Measurements from ENCODE around the gene HRH4. TPM values are rescaled to one million over a fixed set of nuclear protein-coding genes. Genes with fewer than 3 reads are reported as not detected.

HRH4 gene
- total RNA-seq (0.26 TPM), polyA plus RNA-seq (0.05 TPM)

DNA sequence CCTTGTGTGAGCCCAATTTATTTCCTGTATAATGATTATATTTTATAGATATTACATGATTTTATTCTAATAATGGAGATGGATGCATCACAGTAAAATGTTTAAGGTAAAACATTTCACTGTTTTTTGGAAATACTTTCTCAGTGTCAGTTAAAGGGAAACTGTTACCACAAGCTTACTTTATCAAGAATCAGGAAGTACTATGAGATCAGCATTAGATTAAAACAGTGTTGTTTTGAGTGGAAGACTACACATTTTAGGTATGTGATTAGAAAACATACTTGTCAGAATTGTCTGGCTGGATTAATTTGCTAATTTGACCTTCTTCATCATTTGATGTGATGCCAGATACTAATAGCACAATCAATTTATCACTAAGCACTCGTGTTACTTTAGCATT, at the start of gene HRH4:
HRH4 (plus strand) TSS at position 250 of the 400 bp plus-strand sequence; CDS start at position 342, 92 bp downstream.
- WGBS: 69% methylated on average over 1 of the region's 1 CpG

GRCh38 chr18:24413148-24413547, 47.3 kb upstream of the HRH4 start:
- no peak overlapping the region for H3K4me3 ChIP-seq (ENCODE audit: low read depth, low read length)
- H3K36me3 ChIP-seq (ENCODE audit: insufficient read depth): no peaks in the 10 kb centered on the region
- H3K27ac ChIP-seq (ENCODE audit: low read depth): no peak overlapping the region
- no peaks in the 10 kb centered on the region for H3K4me1 ChIP-seq (ENCODE audit: insufficient read depth)
- DNase-seq (ENCODE audit: extremely low spot score): no peak
- WGBS: 67% methylated on average over 2 of the region's 2 CpGs

More for the DNA sequence above, at the start of gene HRH4:
- Histone ChIP-seq H3K27ac (ENCODE audit: low read depth) (no peak within 1 kb of the TSS), H3K36me3 (ENCODE audit: insufficient read depth) (no peaks in the 10 kb centered on the region), H3K4me1 (ENCODE audit: insufficient read depth) (no peaks in the 10 kb centered on the region), H3K4me3 (ENCODE audit: low read depth, low read length) (no peak within 1 kb of the TSS)
- no peak for DNase-seq (ENCODE audit: extremely low spot score)

DNA sequence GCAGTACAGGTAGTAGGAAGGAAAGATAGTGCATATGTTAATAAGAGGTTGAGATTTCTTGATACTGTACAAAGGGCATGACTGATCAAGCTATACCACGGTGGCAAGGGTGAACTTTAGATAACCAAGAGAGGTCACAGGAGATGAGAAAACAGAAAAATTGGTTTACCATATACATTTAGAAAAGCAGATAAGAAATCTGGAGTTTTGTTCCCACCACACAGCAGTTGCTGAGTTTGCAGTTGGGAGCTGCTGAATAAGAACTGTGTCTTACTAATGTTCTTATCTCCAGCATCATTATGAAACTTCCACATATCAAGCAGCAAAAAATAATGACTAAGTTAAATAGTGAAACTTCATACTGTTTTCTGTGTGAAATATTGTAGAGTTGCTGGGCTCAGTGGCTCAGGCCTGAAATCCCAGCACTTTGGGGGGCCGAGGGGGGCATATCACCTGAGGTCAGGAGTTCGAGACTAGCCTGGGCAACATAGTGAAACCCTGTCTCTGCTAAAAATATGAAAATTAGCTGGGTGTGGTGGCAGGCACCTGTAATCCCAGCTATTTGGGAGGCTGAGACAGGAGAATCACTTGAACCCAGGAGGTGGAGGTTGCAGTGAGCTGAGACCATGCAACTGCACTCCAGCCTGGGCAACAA, 46.0 kb upstream of the HRH4 start:
- no peaks in the 10 kb centered on the region for H3K36me3 ChIP-seq (ENCODE audit: insufficient read depth)
- no peak for DNase-seq (ENCODE audit: extremely low spot score)
- H3K4me3 ChIP-seq (ENCODE audit: low read depth, low read length): no peak overlapping the region
- no peak overlapping the region for H3K27ac ChIP-seq (ENCODE audit: low read depth)
- 86% methylated on average over 3 of the region's 3 CpGs for WGBS
- H3K4me1 ChIP-seq (ENCODE audit: insufficient read depth): no peaks in the 10 kb centered on the region

DNA sequence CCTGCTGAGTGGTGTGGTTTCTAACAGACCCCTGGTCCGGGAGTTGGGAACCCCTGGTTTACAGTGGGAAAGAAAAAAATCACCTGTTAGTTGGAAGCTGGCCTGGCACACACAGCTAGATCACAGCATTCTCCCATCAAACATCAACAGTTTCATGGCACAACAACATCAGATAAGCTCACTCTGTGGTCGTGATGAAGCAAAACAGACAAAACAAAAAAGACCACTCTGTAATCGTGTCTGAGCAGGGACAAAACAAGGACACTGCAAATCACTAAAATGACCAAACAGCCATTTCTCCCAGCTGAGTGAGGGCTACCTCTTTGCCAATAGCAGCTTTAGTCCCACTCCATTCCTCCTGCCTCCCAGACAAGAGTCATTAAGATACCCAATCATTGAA, 43.0 kb upstream of the HRH4 start:
- DNase-seq (ENCODE audit: extremely low spot score): no peak
- WGBS: 17% methylated on average over 3 of the region's 3 CpGs
- no peak overlapping the region for H3K4me3 ChIP-seq (ENCODE audit: low read depth, low read length)
- no peak overlapping the region for H3K27ac ChIP-seq (ENCODE audit: low read depth)
- no peaks in the 10 kb centered on the region for H3K36me3 ChIP-seq (ENCODE audit: insufficient read depth)
- H3K4me1 ChIP-seq (ENCODE audit: insufficient read depth): no peaks in the 10 kb centered on the region

GRCh38 chr18:24420551-24420950, 39.9 kb upstream of the HRH4 start:
- 86% methylated on average over 4 of the region's 4 CpGs for WGBS
- DNase-seq (ENCODE audit: extremely low spot score): no peak
- Histone ChIP-seq H3K36me3 (ENCODE audit: insufficient read depth) (no peaks in the 10 kb centered on the region), H3K27ac (ENCODE audit: low read depth) (no peak overlapping the region), H3K4me3 (ENCODE audit: low read depth, low read length) (no peak overlapping the region), H3K4me1 (ENCODE audit: insufficient read depth) (no peaks in the 10 kb centered on the region)

- H3K4me3 ChIP-seq (ENCODE audit: low read depth, low read length): no peak overlapping the region
- no peak for DNase-seq (ENCODE audit: extremely low spot score)
- 77% methylated on average over 1 of the region's 1 CpG for WGBS
- no peak overlapping the region for H3K27ac ChIP-seq (ENCODE audit: low read depth)
- H3K36me3 ChIP-seq (ENCODE audit: insufficient read depth): no peaks in the 10 kb centered on the region
- H3K4me1 ChIP-seq (ENCODE audit: insufficient read depth): no peaks in the 10 kb centered on the region
Measured at GRCh38 chr18:24421831-24422230, 38.6 kb upstream of the HRH4 start.

DNA sequence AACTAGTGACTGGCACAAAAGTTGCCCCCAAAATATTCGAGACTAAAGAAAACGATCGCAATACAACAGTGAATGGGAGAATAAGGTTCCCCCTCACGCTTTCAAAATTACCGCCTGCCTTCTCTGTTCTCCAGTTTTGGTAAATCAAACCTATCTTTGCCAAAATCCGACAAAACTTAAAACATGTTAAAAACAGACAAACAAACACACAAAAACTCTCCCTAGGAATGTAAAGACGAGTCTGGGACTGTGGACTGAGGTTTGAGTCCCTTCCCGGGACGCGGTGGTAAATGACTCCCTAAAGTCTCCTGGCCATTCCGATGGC, 34.4 kb upstream of the HRH4 start:
- Histone ChIP-seq H3K4me3 (ENCODE audit: low read depth, low read length) (peak overlapping the region; percentile 92), H3K27ac (ENCODE audit: low read depth) (peak overlapping the region; percentile 53), H3K4me1 (ENCODE audit: insufficient read depth) (no peaks in the 10 kb centered on the region), H3K36me3 (ENCODE audit: insufficient read depth) (no peaks in the 10 kb centered on the region)
- DNase-seq (ENCODE audit: extremely low spot score): no peak
- WGBS: 34% methylated on average over 11 of the region's 11 CpGs

DNA sequence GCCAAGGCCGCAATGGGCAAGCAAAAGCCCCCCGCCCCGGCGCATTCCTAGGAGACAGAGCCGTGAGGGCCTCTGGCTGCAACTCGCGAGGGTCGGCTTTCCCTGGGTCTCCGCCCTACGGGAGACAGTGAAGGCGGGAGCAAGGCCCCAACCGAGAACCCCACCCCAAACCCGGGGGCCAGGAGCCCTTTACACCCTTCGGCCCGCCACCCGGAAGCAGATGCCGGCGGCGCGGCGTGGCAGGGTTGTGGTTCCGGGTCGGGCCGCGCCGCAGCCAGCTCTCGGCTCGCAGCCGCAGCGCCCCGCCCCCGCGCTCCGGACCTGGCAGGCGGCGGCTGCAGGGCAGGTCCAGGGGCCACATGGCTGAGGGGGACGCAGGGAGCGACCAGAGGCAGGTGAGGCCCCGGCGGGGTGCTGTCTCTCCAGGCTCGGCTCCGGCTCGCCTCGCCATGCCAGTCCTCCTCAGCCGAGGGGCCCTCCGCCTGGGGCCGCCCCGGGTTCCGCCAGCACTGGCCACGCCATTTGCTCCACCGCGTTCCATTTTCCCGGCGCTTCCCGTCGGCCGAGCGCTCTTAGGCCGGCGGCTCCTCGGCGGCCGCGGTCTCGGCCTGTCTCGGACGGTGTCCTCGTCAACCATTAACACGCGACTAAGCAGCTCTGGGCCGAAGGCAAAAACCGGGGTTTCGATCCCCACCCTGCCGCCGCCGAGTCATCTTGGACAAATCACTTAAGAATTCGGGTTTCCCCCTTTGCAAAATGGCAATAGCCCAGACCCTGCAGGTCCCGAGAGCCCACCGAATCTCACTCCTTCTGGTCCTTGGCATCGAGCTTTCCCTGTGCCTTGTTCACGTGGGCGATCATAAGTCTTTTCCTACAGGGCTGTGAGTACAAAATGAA, 33.8 kb upstream of the HRH4 start, which contains the start of gene IMPACT:
IMPACT (plus strand) TSS at position 273 of the 897 bp plus-strand sequence; CDS start at position 360, 87 bp downstream.
- 1% methylated on average over 82 of the region's 82 CpGs for WGBS
- peak within 1 kb of the TSS; percentile 92 for H3K4me3 ChIP-seq (ENCODE audit: low read depth, low read length)
- H3K4me1 ChIP-seq (ENCODE audit: insufficient read depth): no peaks in the 10 kb centered on the region
- H3K27ac ChIP-seq (ENCODE audit: low read depth): peak within 1 kb of the TSS; percentile 53
- peaks cover under 1% of the 10 kb centered on the region for H3K36me3 ChIP-seq (ENCODE audit: insufficient read depth)
- DNase-seq (ENCODE audit: extremely low spot score): peak; percentile 40

DNA sequence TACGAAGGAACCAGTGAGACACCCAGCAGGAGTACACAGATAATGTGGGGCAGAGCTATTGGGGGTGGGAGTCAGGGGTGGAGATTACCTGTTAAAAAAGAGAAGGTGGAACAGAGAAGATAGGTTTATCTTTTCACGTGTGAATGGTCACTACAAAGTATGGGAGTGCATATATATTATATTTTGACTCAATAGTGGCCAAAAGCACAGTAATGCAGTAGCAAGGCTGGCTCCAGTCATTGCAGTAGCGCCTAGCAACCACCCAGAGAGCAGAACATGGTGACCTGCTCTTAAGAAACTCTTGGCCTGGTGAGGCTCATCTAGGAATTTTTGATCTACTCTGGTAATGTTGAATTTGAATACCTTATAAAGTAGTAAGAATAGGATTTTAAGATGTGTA, 33.0 kb upstream of the HRH4 start:
- Histone ChIP-seq H3K27ac (ENCODE audit: low read depth) (no peak overlapping the region), H3K4me1 (ENCODE audit: insufficient read depth) (no peaks in the 10 kb centered on the region), H3K36me3 (ENCODE audit: insufficient read depth) (peaks cover 3% of the 10 kb centered on the region), H3K4me3 (ENCODE audit: low read depth, low read length) (peak overlapping the region; percentile 6)
- WGBS: 49% methylated on average over 3 of the region's 3 CpGs
- no peak for DNase-seq (ENCODE audit: extremely low spot score)

DNA sequence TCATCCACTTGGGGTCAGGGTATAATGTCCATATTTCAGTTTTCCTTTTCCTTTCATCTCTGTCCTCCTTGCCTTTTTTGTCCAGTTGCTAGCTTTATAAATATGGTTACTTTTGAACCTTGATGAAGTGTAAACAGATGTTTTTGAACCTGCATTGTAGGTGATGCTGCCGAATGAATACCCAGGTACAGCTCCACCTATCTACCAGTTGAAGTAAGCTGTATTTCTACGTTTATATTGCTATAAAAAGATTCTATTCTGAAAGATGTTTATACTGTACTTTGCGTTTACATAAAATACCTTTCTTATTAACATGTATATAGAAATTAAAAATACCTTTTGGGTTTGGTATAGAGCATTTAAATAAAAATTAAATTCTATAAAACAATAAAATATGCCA, 31.7 kb upstream of the HRH4 start:
- no peak for DNase-seq (ENCODE audit: extremely low spot score)
- peaks cover 3% of the 10 kb centered on the region for H3K36me3 ChIP-seq (ENCODE audit: insufficient read depth)
- H3K27ac ChIP-seq (ENCODE audit: low read depth): no peak overlapping the region
- no peak overlapping the region for H3K4me3 ChIP-seq (ENCODE audit: low read depth, low read length)
- no peaks in the 10 kb centered on the region for H3K4me1 ChIP-seq (ENCODE audit: insufficient read depth)
- WGBS: 87% methylated on average over 3 of the region's 3 CpGs

GRCh38 chr18:24429188-24429587, 31.2 kb upstream of the HRH4 start:
- H3K27ac ChIP-seq (ENCODE audit: low read depth): no peak overlapping the region
- no peak for DNase-seq (ENCODE audit: extremely low spot score)
- 88% methylated on average over 4 of the region's 4 CpGs for WGBS
- no peaks in the 10 kb centered on the region for H3K4me1 ChIP-seq (ENCODE audit: insufficient read depth)
- H3K36me3 ChIP-seq (ENCODE audit: insufficient read depth): peaks cover 3% of the 10 kb centered on the region
- H3K4me3 ChIP-seq (ENCODE audit: low read depth, low read length): no peak overlapping the region

DNA sequence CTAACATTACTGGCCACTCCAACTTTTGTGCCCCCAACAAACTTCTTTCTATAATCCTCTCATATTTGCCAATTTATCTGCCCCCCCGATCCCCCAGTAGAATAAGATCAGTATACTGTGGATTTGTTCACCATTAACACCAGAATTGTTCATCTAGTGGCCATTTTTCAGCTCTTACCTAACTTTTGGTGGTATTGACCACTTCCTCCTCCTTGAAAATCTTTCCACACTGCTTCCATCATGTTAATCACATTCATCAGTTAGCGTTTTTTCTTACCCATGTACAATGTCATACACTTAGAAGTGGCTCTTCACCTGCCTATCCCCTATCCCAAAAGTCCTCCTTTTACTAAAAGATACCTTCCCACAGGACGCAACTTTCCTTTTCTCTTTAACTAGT, 27.8 kb upstream of the HRH4 start:
- no peak for DNase-seq (ENCODE audit: extremely low spot score)
- Histone ChIP-seq H3K4me3 (ENCODE audit: low read depth, low read length) (no peak overlapping the region), H3K4me1 (ENCODE audit: insufficient read depth) (no peaks in the 10 kb centered on the region), H3K36me3 (ENCODE audit: insufficient read depth) (peaks cover 6% of the 10 kb centered on the region), H3K27ac (ENCODE audit: low read depth) (no peak overlapping the region)
- 96% methylated on average over 3 of the region's 3 CpGs for WGBS

DNA sequence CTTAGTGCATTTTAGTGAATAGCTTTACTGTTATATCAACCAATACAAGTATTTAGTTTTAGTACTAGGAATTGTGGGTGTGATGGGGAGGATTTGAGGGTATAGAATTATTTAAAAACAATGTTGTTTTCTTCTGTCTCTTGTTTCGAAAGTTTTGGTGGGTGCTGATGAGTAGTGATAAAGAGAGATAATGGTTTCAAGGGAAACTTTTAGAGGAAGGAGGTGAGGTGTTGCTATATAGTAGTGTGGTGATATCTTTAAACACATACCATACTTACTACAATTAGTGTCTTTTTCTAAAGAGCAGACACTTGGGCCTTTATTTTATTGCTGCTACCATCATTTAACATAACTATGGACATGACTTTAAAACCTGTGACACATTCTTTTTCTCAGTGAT, 23.5 kb upstream of the HRH4 start:
- WGBS: 88% methylated on average over 1 of the region's 1 CpG
- no peaks in the 10 kb centered on the region for H3K4me1 ChIP-seq (ENCODE audit: insufficient read depth)
- peaks cover 4% of the 10 kb centered on the region for H3K36me3 ChIP-seq (ENCODE audit: insufficient read depth)
- no peak for DNase-seq (ENCODE audit: extremely low spot score)
- no peak overlapping the region for H3K27ac ChIP-seq (ENCODE audit: low read depth)
- no peak overlapping the region for H3K4me3 ChIP-seq (ENCODE audit: low read depth, low read length)

- DNase-seq (ENCODE audit: extremely low spot score): no peak
- Histone ChIP-seq H3K27ac (ENCODE audit: low read depth) (no peak overlapping the region), H3K4me3 (ENCODE audit: low read depth, low read length) (no peak overlapping the region), H3K36me3 (ENCODE audit: insufficient read depth) (peaks cover 4% of the 10 kb centered on the region), H3K4me1 (ENCODE audit: insufficient read depth) (no peaks in the 10 kb centered on the region)
- 80% methylated on average over 2 of the region's 2 CpGs for WGBS
Measured at GRCh38 chr18:24443870-24444269, 16.6 kb upstream of the HRH4 start.

Data from urinary bladder (tissue), 4 donors.